Caco-2 (cell line): ENCODE data around the gene CACNA1C. TPM values are rescaled to one million over a fixed set of nuclear protein-coding genes. Genes with fewer than 3 reads are reported as not detected.

ENCODE experiments used
- BruUV-seq: library from RNA; stranded (reverse); fragments of 400-500 nt; replicated peaks from 2 replicates; lab custom pipeline; 2021; lab: Mats Ljungman, UMichigan
- CTCF ChIA-PET: fragments of 300-600 bp; sonication (Branson Sonifier 250); formaldehyde crosslinking; loops from one replicate; lab custom pipeline; 2022; ENCODE audit warnings: antibody characterized with exemption; lab: Charles Lee
- POLR2A ChIA-PET: fragments of 300-600 bp; sonication (Branson Sonifier 250); formaldehyde crosslinking; loops from one replicate; lab custom pipeline; 2022; ENCODE audit warnings: antibody characterized with exemption; lab: Charles Lee
- DNase-seq, 2 experiments: peaks; one replicate each; pipeline versions ENCODE4 v3.0.0 to v3.0.0-alpha.2; 2020 to 2022
- H3K27me3 ChIP-seq: replicated peaks from 2 replicates; pipeline ENCODE4 v1.6.0; 2011; ENCODE audit warnings: low read length; ENCODE audit not compliant: control insufficient read depth, insufficient read depth
- H3K36me3 ChIP-seq: 2 replicates; pipeline ENCODE4 v1.5.1; 2011; ENCODE audit warnings: low read length; ENCODE audit not compliant: control insufficient read depth, insufficient read depth
- H3K4me1 ChIP-seq: fragments of 250-450 bp; sonication (Bioruptor Pico); 2 replicates; pipeline ENCODE4 v1.5.1; 2020; ENCODE audit warnings: mild to moderate bottlenecking
- H3K4me3 ChIP-seq: 2 replicates; pipeline ENCODE4 v1.5.1; 2011; ENCODE audit warnings: low read depth, mild to moderate bottlenecking, control low read depth, low read length
- H3K9me3 ChIP-seq: fragments of 250-450 bp; sonication (Bioruptor Pico); 2 replicates; pipeline ENCODE4 v1.5.1; 2020; ENCODE audit warnings: mild to moderate bottlenecking, moderate library complexity
- H3K27ac Mint-ChIP-seq: one replicate; pipeline ENCODE4 v1.8.0; 2022; ENCODE audit warnings: mixed read lengths; ENCODE audit not compliant: unreplicated experiment
- H3K27me3 Mint-ChIP-seq: one replicate; pipeline ENCODE4 v1.8.0; 2022; ENCODE audit warnings: mixed read lengths; ENCODE audit not compliant: insufficient read depth, unreplicated experiment
- H3K36me3 Mint-ChIP-seq: one replicate; pipeline ENCODE4 v1.8.0; 2022; ENCODE audit warnings: mild to moderate bottlenecking, mixed read lengths; ENCODE audit not compliant: insufficient read depth, unreplicated experiment
- H3K4me1 Mint-ChIP-seq: one replicate; pipeline ENCODE4 v1.8.0; 2022; ENCODE audit warnings: low read depth, mixed read lengths; ENCODE audit not compliant: unreplicated experiment
- H3K4me3 Mint-ChIP-seq: one replicate; pipeline ENCODE4 v1.8.0; 2022; ENCODE audit warnings: mild to moderate bottlenecking, moderate library complexity, mixed read lengths; ENCODE audit not compliant: unreplicated experiment
- H3K9me3 Mint-ChIP-seq: one replicate; pipeline ENCODE4 v1.8.0; 2022; ENCODE audit warnings: mixed read lengths; ENCODE audit not compliant: unreplicated experiment
- intact Hi-C: fragments of 100-400 bp; cut with micrococcal nuclease; formaldehyde crosslinking; loops from one replicate; pipeline ENCODE4 v1.10.0; 2022; ENCODE audit not compliant: unreplicated experiment
- total RNA-seq: library from RNA; stranded (reverse); gene quantifications from 2 replicates; pipeline ENCODE4 v1.2.3, GENCODE V29; 2022
- TF ChIP-seq, protein P1 (sequence below), 2 experiments: fragments of 200-600 bp in 1 of 2; IDR thresholded peaks; 1 replicate in 1 of 2; 2 replicates in 1 of 2; pipeline versions ENCODE4 v1.5.1 to v1.8.0; 2011 to 2022; ENCODE audit warnings: antibody characterized with exemption in 1 of 2, control low read depth in 1 of 2, inconsistent platforms in 1 of 2, low read depth in 1 of 2, low read length in 1 of 2, mild to moderate bottlenecking in 1 of 2, moderate library complexity in 1 of 2; ENCODE audit not compliant: insufficient read depth in 1 of 2, severe bottlenecking in 1 of 2, unreplicated experiment in 1 of 2

Gene CACNA1C
- total RNA-seq, 1 experiment from 2014 or later, result not detected

DNA sequence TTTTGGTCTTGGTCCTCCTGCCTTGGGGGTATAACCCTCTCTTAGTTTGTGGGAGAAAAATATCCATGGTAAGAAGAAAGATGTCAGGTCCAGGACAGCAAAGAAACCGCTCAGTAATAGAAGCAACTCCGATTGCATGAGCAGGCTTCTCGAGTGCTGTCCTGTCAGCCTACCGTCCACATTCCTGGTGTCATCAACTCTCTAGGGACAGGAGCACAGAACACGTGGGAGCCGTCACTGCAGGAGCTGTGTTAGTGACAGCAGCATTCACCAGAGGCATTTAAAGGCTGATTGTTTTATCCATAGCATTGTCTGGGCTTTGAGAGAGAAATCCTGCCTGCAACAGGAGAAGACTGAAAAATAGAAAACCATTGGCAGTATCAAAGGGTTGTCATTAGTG, 244.2 kb downstream of the CACNA1C start:
- H3K27me3 ChIP-seq, result no peaks in the 10 kb centered on the region
- ChIA-PET POLR2A (no interaction called here), CTCF (no interaction called here)
- H3K36me3 Mint-ChIP-seq, result no peaks in the 10 kb centered on the region
- H3K36me3 ChIP-seq, result no peaks in the 10 kb centered on the region
- no peaks in the 10 kb centered on the region for H3K4me1 ChIP-seq
- H3K4me3 Mint-ChIP-seq, result no peak overlapping the region
- TF ChIP-seq, protein P1, sequence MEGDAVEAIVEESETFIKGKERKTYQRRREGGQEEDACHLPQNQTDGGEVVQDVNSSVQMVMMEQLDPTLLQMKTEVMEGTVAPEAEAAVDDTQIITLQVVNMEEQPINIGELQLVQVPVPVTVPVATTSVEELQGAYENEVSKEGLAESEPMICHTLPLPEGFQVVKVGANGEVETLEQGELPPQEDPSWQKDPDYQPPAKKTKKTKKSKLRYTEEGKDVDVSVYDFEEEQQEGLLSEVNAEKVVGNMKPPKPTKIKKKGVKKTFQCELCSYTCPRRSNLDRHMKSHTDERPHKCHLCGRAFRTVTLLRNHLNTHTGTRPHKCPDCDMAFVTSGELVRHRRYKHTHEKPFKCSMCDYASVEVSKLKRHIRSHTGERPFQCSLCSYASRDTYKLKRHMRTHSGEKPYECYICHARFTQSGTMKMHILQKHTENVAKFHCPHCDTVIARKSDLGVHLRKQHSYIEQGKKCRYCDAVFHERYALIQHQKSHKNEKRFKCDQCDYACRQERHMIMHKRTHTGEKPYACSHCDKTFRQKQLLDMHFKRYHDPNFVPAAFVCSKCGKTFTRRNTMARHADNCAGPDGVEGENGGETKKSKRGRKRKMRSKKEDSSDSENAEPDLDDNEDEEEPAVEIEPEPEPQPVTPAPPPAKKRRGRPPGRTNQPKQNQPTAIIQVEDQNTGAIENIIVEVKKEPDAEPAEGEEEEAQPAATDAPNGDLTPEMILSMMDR (IDR thresholded peaks at IDR 0.05; ENCODE audit: insufficient read depth in 1 of 2, low read depth in 1 of 2, low read length in 1 of 2, severe bottlenecking in 1 of 2, unreplicated experiment in 1 of 2), result no peak
- peaks cover 32% of the 10 kb centered on the region for H3K27me3 Mint-ChIP-seq
- no peak for DNase-seq
- intact Hi-C loops, result no loop called here
- no peak overlapping the region for H3K27ac Mint-ChIP-seq
- H3K9me3 ChIP-seq, result no peaks in the 10 kb centered on the region
- H3K9me3 Mint-ChIP-seq, result no peaks in the 10 kb centered on the region
- no peak overlapping the region for H3K4me3 ChIP-seq
- peaks cover 6% of the 10 kb centered on the region for H3K4me1 Mint-ChIP-seq
- no TSS peak for BruUV-seq

DNA sequence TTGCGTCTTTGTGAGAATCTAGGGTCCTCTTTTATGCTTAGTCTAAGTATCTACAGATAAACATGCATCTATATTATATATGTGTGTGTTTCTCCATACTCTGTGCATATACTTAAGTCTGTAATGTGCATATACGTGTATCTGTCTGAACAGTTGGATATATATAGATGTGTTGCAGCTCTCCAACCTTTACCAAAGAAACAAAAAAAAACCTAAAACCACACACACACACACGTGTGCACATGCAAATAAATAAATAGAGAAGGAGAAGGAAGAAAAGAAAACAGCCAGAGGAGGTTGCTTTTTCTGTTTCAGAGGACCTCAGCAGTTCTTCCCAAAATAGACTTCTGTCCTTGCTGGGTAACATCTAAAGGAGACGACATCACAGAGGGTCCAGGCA, 244.9 kb downstream of the CACNA1C start:
- TF ChIP-seq, protein P1 (IDR thresholded peaks at IDR 0.05; ENCODE audit: insufficient read depth in 1 of 2, low read depth in 1 of 2, low read length in 1 of 2, severe bottlenecking in 1 of 2, unreplicated experiment in 1 of 2), result no peak
- intact Hi-C loops, result no loop called here
- CTCF ChIA-PET, result no interaction called here

DNA sequence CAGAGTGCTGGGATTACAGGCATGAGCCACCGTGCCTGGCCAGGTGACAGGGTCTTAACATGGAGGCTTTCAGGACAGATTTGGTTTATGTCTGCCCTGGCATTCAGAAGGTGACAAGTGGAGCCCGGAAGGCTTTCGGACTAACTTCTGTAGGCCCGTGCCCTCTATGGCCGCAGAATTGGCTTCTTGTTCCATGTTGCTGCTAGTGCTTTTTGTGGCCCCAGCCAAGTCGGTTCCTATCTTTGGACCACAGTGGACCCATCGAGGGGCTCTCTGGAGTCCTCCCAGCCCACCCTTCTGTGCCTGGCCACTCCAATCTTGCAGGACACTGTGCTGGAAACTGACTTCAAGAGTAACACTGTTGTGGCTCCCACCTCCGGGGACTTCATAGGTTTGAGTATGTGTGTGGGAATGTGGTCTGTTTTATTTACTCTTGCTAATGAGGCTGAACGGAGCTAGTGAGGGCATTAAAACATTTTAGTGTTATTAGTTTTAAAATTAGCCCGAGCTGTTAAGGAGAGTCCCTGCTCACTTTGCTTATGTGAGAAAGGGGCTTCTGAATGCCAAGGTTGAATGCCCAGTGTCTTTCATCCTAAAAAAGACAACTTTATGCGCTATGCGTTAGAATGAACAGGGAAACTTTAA, 245.9 kb downstream of the CACNA1C start:
- Histone ChIP-seq H3K36me3 (no peaks in the 10 kb centered on the region), H3K27me3 (no peaks in the 10 kb centered on the region), H3K4me1 (no peaks in the 10 kb centered on the region), H3K4me3 (no peak overlapping the region), H3K9me3 (no peaks in the 10 kb centered on the region)
- no TSS peak for BruUV-seq
- DNase-seq, result no peak
- H3K9me3 Mint-ChIP-seq, result no peaks in the 10 kb centered on the region
- ChIA-PET POLR2A (no interaction called here), CTCF (interaction anchor here (0.6 kb wide), 1 partner anchor 96 kb away, joined by 6 read pairs; no protein-coding TSS in a partner anchor)
- peaks cover 37% of the 10 kb centered on the region for H3K27me3 Mint-ChIP-seq
- no peak overlapping the region for H3K27ac Mint-ChIP-seq
- H3K4me1 Mint-ChIP-seq, result peaks cover 6% of the 10 kb centered on the region
- no peak overlapping the region for H3K4me3 Mint-ChIP-seq
- no peaks in the 10 kb centered on the region for H3K36me3 Mint-ChIP-seq
- TF ChIP-seq, protein P1 (IDR thresholded peaks at IDR 0.05; ENCODE audit: insufficient read depth in 1 of 2, low read depth in 1 of 2, low read length in 1 of 2, severe bottlenecking in 1 of 2, unreplicated experiment in 1 of 2), result no peak
- intact Hi-C loops, result no loop called here

More for the DNA sequence above, 244.9 kb downstream of the CACNA1C start:
- Mint-ChIP-seq H3K36me3 (no peaks in the 10 kb centered on the region), H3K9me3 (no peaks in the 10 kb centered on the region), H3K4me1 (peaks cover 6% of the 10 kb centered on the region), H3K27ac (no peak overlapping the region), H3K4me3 (no peak overlapping the region), H3K27me3 (peaks cover 28% of the 10 kb centered on the region)
- H3K9me3 ChIP-seq, result no peaks in the 10 kb centered on the region
- no peaks in the 10 kb centered on the region for H3K36me3 ChIP-seq
- BruUV-seq, result no TSS peak
- POLR2A ChIA-PET, result no interaction called here
- H3K4me3 ChIP-seq, result no peak overlapping the region
- no peaks in the 10 kb centered on the region for H3K27me3 ChIP-seq
- no peaks in the 10 kb centered on the region for H3K4me1 ChIP-seq
- DNase-seq, result no peak
